ENCODE measurements around the gene SPANXD. TPM values are rescaled to one million over a fixed set of nuclear protein-coding genes. Genes with fewer than 3 reads are reported as not detected.

SPANXD gene
- total RNA-seq, 1 experiment from 2014 or later = not detected

DNA sequence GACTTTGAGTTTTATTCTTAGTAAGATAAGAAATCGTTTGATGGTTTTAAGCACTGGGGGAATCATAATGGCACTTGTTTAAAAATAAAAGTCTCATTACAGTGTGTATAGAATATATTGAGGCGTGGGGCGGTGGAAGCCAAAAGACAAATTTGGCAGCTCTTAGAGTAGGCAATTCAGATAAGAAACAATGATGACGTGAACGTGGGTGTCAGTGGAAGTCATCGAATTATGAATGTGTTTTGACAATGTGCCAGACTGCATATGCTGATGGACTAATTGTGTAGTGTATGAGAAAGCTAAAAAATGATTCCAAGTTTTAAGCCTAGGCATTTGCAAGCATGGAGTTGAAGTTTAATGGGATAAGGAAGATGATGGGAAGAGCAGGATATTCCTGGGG is 35.8 kb downstream of the SPANXD start:
- WGBS (ENCODE audit: extremely low coverage, insufficient read length, low lambda C conversion rate) = no CpG with 5 or more reads among the region's 6 CpGs
- no peak overlapping the region for H2AFZ ChIP-seq (ENCODE audit: low read length)

More for the DNA sequence above, 35.8 kb downstream of the SPANXD start:
- Mint-ChIP-seq H3K36me3 (ENCODE audit: insufficient read depth in 1 of 3, low read depth in 3 of 3) (no peaks in the 10 kb centered on the region), H3K4me1 (no peaks in the 10 kb centered on the region), H3K9me3 (peaks cover 32 to 37% of the 10 kb centered on the region in 2 experiments), H3K27ac (no peak overlapping the region), H3K4me3 (no peak overlapping the region), H3K27me3 (ENCODE audit: low read depth) (no peaks in the 10 kb centered on the region)
- Histone ChIP-seq H2AK5ac (ENCODE audit: insufficient read length, low read length) (no peak overlapping the region), H4K5ac (ENCODE audit: insufficient read length, low read depth, low read length) (no peak overlapping the region), H3K79me2 (ENCODE audit: insufficient read depth, low read length) (no peaks in the 10 kb centered on the region), H3K18ac (ENCODE audit: insufficient read length, low read depth, low read length) (no peak overlapping the region), H3K27ac (ENCODE audit: insufficient read length, low read depth, low read length) (no peak overlapping the region), H4K91ac (ENCODE audit: insufficient read length, low read depth, low read length) (no peak overlapping the region), H3K56ac (ENCODE audit: insufficient read length, low read depth, low read length) (no peak overlapping the region), H2BK120ac (ENCODE audit: low read depth, low read length, poor library complexity, severe bottlenecking) (no peak overlapping the region), H3K9me3 (ENCODE audit: control insufficient read depth, low read depth, low read length) (no peaks in the 10 kb centered on the region), H2BK20ac (ENCODE audit: low read depth, low read length, poor library complexity, severe bottlenecking) (no peak overlapping the region), H3K23ac (ENCODE audit: insufficient read length, low read depth, low read length) (no peak overlapping the region), H2BK12ac (ENCODE audit: insufficient read length, low read depth, low read length) (no peak overlapping the region), H3K4me2 (ENCODE audit: insufficient read depth, insufficient read length, low read length) (no peak overlapping the region), H3K27me3 (ENCODE audit: insufficient read depth, low read length) (no peaks in the 10 kb centered on the region), H3T11ph (ENCODE audit: low read length) (no peak overlapping the region), H3K9ac (ENCODE audit: extremely low read depth, insufficient read length, low read length) (no peak overlapping the region), H3K23me2 (ENCODE audit: insufficient read length, low read depth, low read length, poor library complexity, severe bottlenecking) (no peaks in the 10 kb centered on the region), H3K14ac (ENCODE audit: insufficient read depth, low read length) (no peak overlapping the region), H3K4me1 (ENCODE audit: insufficient read depth, low read length) (no peaks in the 10 kb centered on the region), H4K20me1 (ENCODE audit: control insufficient read depth, insufficient read depth, insufficient read length) (no peaks in the 10 kb centered on the region), H3K79me1 (ENCODE audit: insufficient read depth, low read depth, low read length, poor library complexity, severe bottlenecking) (no peaks in the 10 kb centered on the region), H2BK15ac (ENCODE audit: low read depth, low read length) (no peak overlapping the region), H2BK5ac (ENCODE audit: insufficient read length, low read length) (no peak overlapping the region), H4K8ac (replicated peaks; ENCODE audit: insufficient read length, low read depth, low read length) (no peak overlapping the region), H3K4ac (ENCODE audit: low read depth, low read length) (no peak overlapping the region)
- no peak for DNase-seq
- no peak for TF ChIP-seq CTCF (conservative IDR thresholded peaks at IDR 0.05)

All from H9 (cell line).